Suprapubic skin (tissue), 4 donors: ENCODE results near the gene SPIRE1. TPM values are rescaled to one million over a fixed set of nuclear protein-coding genes. Genes with fewer than 3 reads are reported as not detected.

Experiments used
- DNase-seq, 2 donors: peaks; one replicate each; pipeline ENCODE4 v3.0.0-alpha.2; 2019; ENCODE audit warnings: low spot score in 2 of 2
- H3K27ac ChIP-seq: fragments of 200-600 bp; sonication (generic); one replicate; pipeline ENCODE4 v1.5.1; 2019
- H3K27me3 ChIP-seq: fragments of 200-600 bp; sonication (generic); one replicate; pipeline ENCODE4 v1.5.1; 2019
- H3K36me3 ChIP-seq: fragments of 200-600 bp; sonication (generic); one replicate; pipeline ENCODE4 v1.5.1; 2019
- H3K4me1 ChIP-seq: fragments of 200-600 bp; sonication (generic); one replicate; pipeline ENCODE4 v1.5.1; 2019
- H3K4me3 ChIP-seq: fragments of 200-600 bp; sonication (generic); one replicate; pipeline ENCODE4 v1.5.1; 2019; ENCODE audit warnings: mild to moderate bottlenecking
- H3K9me3 ChIP-seq: fragments of 200-600 bp; sonication (generic); one replicate; pipeline ENCODE4 v1.5.1; 2019
- CTCF ChIP-seq, 2 donors: fragments of 200-600 bp in 1 of 2; fragments of 450-650 bp in 1 of 2; sonication (generic) in 1 of 2; IDR thresholded peaks; one replicate each; pipeline ENCODE4 v1.5.1; 2016 to 2019; ENCODE audit warnings: antibody characterized with exemption in 2 of 2, mild to moderate bottlenecking in 1 of 2, moderate library complexity in 1 of 2
- EP300 ChIP-seq: sonication (generic); formaldehyde crosslinking; IDR thresholded peaks from one replicate; pipeline ENCODE4 v1.6.1; 2017; ENCODE audit warnings: antibody characterized with exemption
- POLR2A ChIP-seq, 2 donors: fragments of 450-650 bp; IDR thresholded peaks; one replicate each; pipeline ENCODE4 v1.6.1; 2017; ENCODE audit warnings: antibody characterized with exemption in 2 of 2, mild to moderate bottlenecking in 2 of 2, moderate library complexity in 2 of 2
- POLR2AphosphoS5 ChIP-seq, 3 donors: sonication (generic); formaldehyde crosslinking; IDR thresholded peaks; one replicate each; pipeline ENCODE4 v1.6.1; 2017; ENCODE audit warnings: antibody characterized with exemption in 3 of 3
- WGBS: methylation state at CpG from one replicate; pipeline ENCODE4 v1.1.5; 2018; 5-methylcytosine and 5-hydroxymethylcytosine counted together
- total RNA-seq, 4 donors: library from RNA; depleted of rRNA; stranded (reverse); fragments of >200 nt; gene quantifications; one replicate each; pipeline ENCODE4 v1.1.0, GENCODE V29; 2016

SPIRE1 gene
- total RNA-seq, 4 donors from 2014 or later = 21.7 to 42.8 (median 25.2) TPM

- TF ChIP-seq CTCF (IDR thresholded peaks at IDR 0.05) (no peak), POLR2A (IDR thresholded peaks at IDR 0.05) (no peak), POLR2AphosphoS5 (IDR thresholded peaks at IDR 0.05) (no peak), EP300 (no peak)
- peaks cover 20% of the 10 kb centered on the region for H3K36me3 ChIP-seq
- WGBS = 90% methylated on average over 12 of the region's 12 CpGs
Measured at GRCh38 chr18:12478269-12479047, 179.4 kb downstream of the SPIRE1 start.

GRCh38 chr18:12477606-12478005, 180.3 kb downstream of the SPIRE1 start:
- 89% methylated on average over 11 of the region's 11 CpGs for WGBS
- H3K27ac ChIP-seq = no peak overlapping the region
- H3K36me3 ChIP-seq = peaks cover 20% of the 10 kb centered on the region
- H3K4me1 ChIP-seq = no peaks in the 10 kb centered on the region
- H3K9me3 ChIP-seq = no peaks in the 10 kb centered on the region
- no peaks in the 10 kb centered on the region for H3K27me3 ChIP-seq
- TF ChIP-seq CTCF (IDR thresholded peaks at IDR 0.05) = no peak
- TF ChIP-seq EP300 = no peak
- no peak for TF ChIP-seq POLR2AphosphoS5 (IDR thresholded peaks at IDR 0.05)
- TF ChIP-seq POLR2A (IDR thresholded peaks at IDR 0.05) = no peak
- no peak overlapping the region for H3K4me3 ChIP-seq
- DNase-seq = no peak

More at GRCh38 chr18:12478269-12479047, 179.4 kb downstream of the SPIRE1 start:
- Histone ChIP-seq H3K27me3 (no peaks in the 10 kb centered on the region), H3K27ac (no peak overlapping the region), H3K4me3 (no peak overlapping the region), H3K9me3 (no peaks in the 10 kb centered on the region), H3K4me1 (no peaks in the 10 kb centered on the region)
- no peak for DNase-seq

GRCh38 chr18:12476955-12477354, 181.0 kb downstream of the SPIRE1 start:
- no peak overlapping the region for H3K4me3 ChIP-seq
- no peaks in the 10 kb centered on the region for H3K4me1 ChIP-seq
- WGBS = 90% methylated on average over 2 of the region's 2 CpGs
- no peaks in the 10 kb centered on the region for H3K27me3 ChIP-seq
- DNase-seq = no peak
- TF ChIP-seq POLR2A (IDR thresholded peaks at IDR 0.05) = no peak
- TF ChIP-seq POLR2AphosphoS5 (IDR thresholded peaks at IDR 0.05) = no peak
- no peak for TF ChIP-seq CTCF (IDR thresholded peaks at IDR 0.05)
- no peak for TF ChIP-seq EP300
- no peak overlapping the region for H3K27ac ChIP-seq
- H3K36me3 ChIP-seq = peaks cover 20% of the 10 kb centered on the region
- H3K9me3 ChIP-seq = no peaks in the 10 kb centered on the region

- DNase-seq = no peak
- Histone ChIP-seq H3K27ac (no peak overlapping the region), H3K4me3 (no peak overlapping the region), H3K4me1 (peaks cover 6% of the 10 kb centered on the region), H3K27me3 (no peaks in the 10 kb centered on the region), H3K9me3 (no peaks in the 10 kb centered on the region), H3K36me3 (peaks cover 20% of the 10 kb centered on the region)
- 73% methylated on average over 4 of the region's 4 CpGs for WGBS
- TF ChIP-seq POLR2A (IDR thresholded peaks at IDR 0.05) (no peak), POLR2AphosphoS5 (IDR thresholded peaks at IDR 0.05) (no peak), CTCF (IDR thresholded peaks at IDR 0.05) (no peak), EP300 (no peak)
Measured at GRCh38 chr18:12474876-12475275, 183.0 kb downstream of the SPIRE1 start.

- H3K9me3 ChIP-seq = no peaks in the 10 kb centered on the region
- no peak for TF ChIP-seq EP300
- no peak for TF ChIP-seq POLR2AphosphoS5 (IDR thresholded peaks at IDR 0.05)
- TF ChIP-seq POLR2A (IDR thresholded peaks at IDR 0.05) = no peak
- no peak for TF ChIP-seq CTCF (IDR thresholded peaks at IDR 0.05)
- H3K4me1 ChIP-seq = peaks cover 6% of the 10 kb centered on the region
- peaks cover 20% of the 10 kb centered on the region for H3K36me3 ChIP-seq
- no peaks in the 10 kb centered on the region for H3K27me3 ChIP-seq
- no peak for DNase-seq
- no peak overlapping the region for H3K4me3 ChIP-seq
- no peak overlapping the region for H3K27ac ChIP-seq
Measured at GRCh38 chr18:12474146-12474545, 183.8 kb downstream of the SPIRE1 start.
